OCI-LY1 (cell line): Measurements from ENCODE around the gene GORASP1.
A peak's percentile ranks its signal among the peaks of the same experiment; 100 is the strongest.

Source experiments
- H2AFZ ChIP-seq: fragments of 200-600 bp; sonication (generic), shearing (Covaris generic); 2 replicates; pipeline ENCODE4 v1.6.0; 2014; ENCODE audit warnings: antibody characterized with exemption, mild to moderate bottlenecking, low read length
- H3F3A ChIP-seq: fragments of 200-600 bp; sonication (generic), shearing (Covaris generic); 2 replicates; pipeline ENCODE4 v1.6.0; 2014; ENCODE audit warnings: mild to moderate bottlenecking, antibody characterized with exemption, low read length, moderate library complexity; ENCODE audit not compliant: insufficient read depth
- H3K27ac ChIP-seq: fragments of 200-600 bp; sonication (generic); 2 replicates; pipeline ENCODE4 v1.5.1; 2014; ENCODE audit warnings: low read length, mixed run types, mild to moderate bottlenecking, low read depth; ENCODE audit not compliant: poor library complexity, severe bottlenecking
- H3K27me3 ChIP-seq: fragments of 200-600 bp; sonication (generic); 2 replicates; pipeline ENCODE4 v1.6.0; 2014; ENCODE audit warnings: antibody characterized with exemption, mild to moderate bottlenecking, low read length, moderate library complexity; ENCODE audit not compliant: insufficient read depth
- H3K36me3 ChIP-seq: fragments of 200-600 bp; sonication (generic); 2 replicates; pipeline ENCODE4 v1.6.1; 2014; ENCODE audit warnings: mild to moderate bottlenecking, antibody characterized with exemption, low read length, moderate library complexity, mixed read lengths; ENCODE audit not compliant: insufficient read depth
- H3K4me1 ChIP-seq: fragments of 200-600 bp; sonication (generic); 2 replicates; pipeline ENCODE4 v1.5.1; 2014; ENCODE audit warnings: mild to moderate bottlenecking, low read length, moderate library complexity; ENCODE audit not compliant: insufficient read depth, severe bottlenecking
- H3K4me2 ChIP-seq: fragments of 200-600 bp; sonication (generic), shearing (Covaris generic); 2 replicates; pipeline ENCODE4 v1.6.1; 2014; ENCODE audit warnings: low read length
- H3K4me3 ChIP-seq: fragments of 200-600 bp; sonication (generic); 2 replicates; pipeline ENCODE4 v1.5.1; 2014; ENCODE audit warnings: low read length, low read depth, mild to moderate bottlenecking, mixed read lengths; ENCODE audit not compliant: poor library complexity, severe bottlenecking
- H3K79me2 ChIP-seq: fragments of 200-600 bp; shearing (Covaris generic); 2 replicates; pipeline ENCODE4 v1.6.1; 2016; ENCODE audit warnings: mixed run types, low read length, mixed read lengths; ENCODE audit not compliant: insufficient read depth
- H3K9ac ChIP-seq: fragments of 200-600 bp; sonication (generic), shearing (Covaris generic); 2 replicates; pipeline ENCODE4 v1.6.1; 2014; ENCODE audit warnings: mild to moderate bottlenecking, low read length, mixed read lengths
- H3K9me2 ChIP-seq: fragments of 200-600 bp; sonication (generic), shearing (Covaris generic); 2 replicates; pipeline ENCODE4 v1.6.1; 2014; ENCODE audit warnings: low read depth, mild to moderate bottlenecking, low read length, mixed read lengths
- H3K9me3 ChIP-seq: fragments of 200-600 bp; shearing (Covaris generic); 2 replicates; pipeline ENCODE4 v1.6.1; 2014; ENCODE audit warnings: low read length, mixed read lengths
- H4K20me1 ChIP-seq: fragments of 200-600 bp; sonication (generic), shearing (Covaris generic); 2 replicates; pipeline ENCODE4 v1.6.0; 2016; ENCODE audit warnings: mild to moderate bottlenecking, low read length; ENCODE audit not compliant: insufficient read depth
- CTCF ChIP-seq: fragments of 200-600 bp; sonication (generic), shearing (Covaris generic); IDR thresholded peaks from 2 replicates; pipeline ENCODE4 v1.5.1; 2017; ENCODE audit warnings: mild to moderate bottlenecking, antibody characterized with exemption, low read length, moderate library complexity, mixed read lengths
- EZH2 ChIP-seq: fragments of 200-600 bp; sonication (generic), shearing (Covaris generic); IDR thresholded peaks from 2 replicates; pipeline ENCODE4 v1.8.0; 2017; ENCODE audit warnings: borderline replicate concordance, mixed run types, mild to moderate bottlenecking, antibody characterized with exemption, low read length, moderate library complexity, mixed read lengths

Gene GORASP1

GRCh38 chr3:39153977-39154279 lies 46.5 kb upstream of the GORASP1 start:
- 0 out of 2 replicates have a peak, but pooled peaks cover 4% of the 10 kb centered on the region for H3K79me2 ChIP-seq
- H3K9me3 ChIP-seq: no peaks in the 10 kb centered on the region
- TF ChIP-seq CTCF (no peak), EZH2 (no peak)
- H4K20me1 ChIP-seq: no peaks in the 10 kb centered on the region
- peak overlapping the region; percentile 78 for H3K4me3 ChIP-seq
- H3K9ac ChIP-seq: peak overlapping the region; percentile 58
- H3K4me1 ChIP-seq: peaks cover 46% of the 10 kb centered on the region
- H3K27ac ChIP-seq: no peak overlapping the region
- H3K27me3 ChIP-seq: no peaks in the 10 kb centered on the region; the same call in 1 of the 2 replicates
- no peak overlapping the region for H2AFZ ChIP-seq
- H3K9me2 ChIP-seq: no peaks in the 10 kb centered on the region
- H3K36me3 ChIP-seq: no peaks in the 10 kb centered on the region
- peak overlapping the region; percentile 84 for H3K4me2 ChIP-seq
- H3F3A ChIP-seq: no peaks in the 10 kb centered on the region

GRCh38 chr3:39150803-39151631 lies 43.6 kb upstream of the GORASP1 start:
- Histone ChIP-seq H3K4me1 (peaks cover 75% of the 10 kb centered on the region), H3K9ac (peak overlapping the region; percentile 71; the same call in 1 of the 2 replicates)

GRCh38 chr3:39150148-39150802 lies 42.8 kb upstream of the GORASP1 start:
- Histone ChIP-seq H3K4me2 (peak overlapping the region; percentile 84), H3K9ac (peak overlapping the region; percentile 71; the same call in 1 of the 2 replicates), H3K27me3 (no peaks in the 10 kb centered on the region), H4K20me1 (no peaks in the 10 kb centered on the region), H2AFZ (no peak overlapping the region), H3K4me1 (peaks cover 78% of the 10 kb centered on the region), H3K9me2 (no peaks in the 10 kb centered on the region), H3K4me3 (peak overlapping the region; percentile 78), H3K9me3 (no peaks in the 10 kb centered on the region), H3F3A (no peaks in the 10 kb centered on the region), H3K36me3 (peaks cover 11% of the 10 kb centered on the region), H3K27ac (peak overlapping the region; percentile 94), H3K79me2 (0 out of 2 replicates have a peak, but pooled peaks cover 4% of the 10 kb centered on the region)
- no peak; the same call in 1 of the 2 replicates for TF ChIP-seq CTCF
- TF ChIP-seq EZH2: no peak

More at GRCh38 chr3:39150803-39151631, 43.6 kb upstream of the GORASP1 start:
- Histone ChIP-seq H3K27me3 (no peaks in the 10 kb centered on the region), H3K79me2 (0 out of 2 replicates have a peak, but pooled peaks cover 4% of the 10 kb centered on the region), H3K9me2 (no peaks in the 10 kb centered on the region), H2AFZ (no peak overlapping the region), H3K27ac (peak overlapping the region; percentile 94), H3K4me3 (peak overlapping the region; percentile 78), H3K36me3 (peaks cover 3% of the 10 kb centered on the region; the same call in 1 of the 2 replicates), H3K4me2 (peak overlapping the region; percentile 84), H3F3A (no peaks in the 10 kb centered on the region), H3K9me3 (no peaks in the 10 kb centered on the region), H4K20me1 (no peaks in the 10 kb centered on the region)
- TF ChIP-seq CTCF (no peak; the same call in 1 of the 2 replicates), EZH2 (no peak)
